GM19193 (cell line): Measurements from ENCODE around the gene TXNDC11.

Experiments used
- POLR2A ChIP-seq: IDR thresholded peaks from 4 replicates; pipeline ENCODE4 v1.6.1; 2011; ENCODE audit not compliant: insufficient read depth, insufficient read length; ENCODE audit errors: extremely low read depth

Gene TXNDC11

DNA sequence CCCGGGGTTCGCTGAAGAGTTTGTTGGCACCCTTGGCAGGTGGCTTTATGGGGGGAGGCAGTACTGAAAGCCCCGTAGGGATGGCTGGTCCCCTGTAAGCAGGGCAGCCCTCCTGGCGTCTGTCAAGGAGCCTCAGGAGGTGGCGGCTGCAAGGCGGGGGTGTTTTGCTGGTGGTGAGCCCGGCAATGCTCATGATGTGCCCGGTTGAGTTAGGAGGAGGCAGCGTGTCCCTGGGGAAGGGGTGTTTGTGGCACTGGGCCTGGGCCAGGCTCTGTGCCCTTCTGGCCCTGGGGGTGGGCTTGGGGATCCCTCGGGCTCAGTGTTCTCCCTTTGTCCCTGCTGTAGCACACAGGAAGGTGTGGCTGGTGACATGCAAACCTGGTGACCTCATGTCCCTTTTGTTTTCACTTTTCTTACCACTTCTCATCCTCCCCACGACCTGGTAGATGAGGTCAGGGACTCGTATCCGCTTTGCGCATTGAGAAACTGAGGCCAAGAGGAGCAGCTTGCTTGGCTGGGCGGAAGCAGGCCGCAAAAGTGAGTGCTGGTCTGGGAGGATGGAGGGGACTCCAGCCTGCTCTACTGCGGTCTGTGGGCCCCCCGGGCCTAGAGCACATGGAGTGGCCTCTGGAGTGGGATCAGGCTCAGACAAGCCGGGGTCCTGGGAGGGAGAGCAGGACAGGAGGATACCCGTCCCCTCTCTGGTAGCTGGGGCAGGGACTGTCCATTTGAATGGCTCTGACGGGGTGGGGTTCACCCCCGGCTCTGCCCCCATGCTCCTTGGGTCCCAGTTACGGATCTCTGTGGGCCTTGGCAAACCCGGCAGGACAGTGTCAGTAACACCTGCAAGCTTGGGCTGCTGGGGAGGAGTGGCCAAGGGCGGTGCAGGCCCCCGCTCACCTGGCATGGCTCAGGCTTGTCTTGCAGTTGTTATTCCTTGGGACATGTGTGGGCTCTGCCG lies 72.2 kb downstream of the TXNDC11 start:
- TF ChIP-seq POLR2A: no peak

DNA sequence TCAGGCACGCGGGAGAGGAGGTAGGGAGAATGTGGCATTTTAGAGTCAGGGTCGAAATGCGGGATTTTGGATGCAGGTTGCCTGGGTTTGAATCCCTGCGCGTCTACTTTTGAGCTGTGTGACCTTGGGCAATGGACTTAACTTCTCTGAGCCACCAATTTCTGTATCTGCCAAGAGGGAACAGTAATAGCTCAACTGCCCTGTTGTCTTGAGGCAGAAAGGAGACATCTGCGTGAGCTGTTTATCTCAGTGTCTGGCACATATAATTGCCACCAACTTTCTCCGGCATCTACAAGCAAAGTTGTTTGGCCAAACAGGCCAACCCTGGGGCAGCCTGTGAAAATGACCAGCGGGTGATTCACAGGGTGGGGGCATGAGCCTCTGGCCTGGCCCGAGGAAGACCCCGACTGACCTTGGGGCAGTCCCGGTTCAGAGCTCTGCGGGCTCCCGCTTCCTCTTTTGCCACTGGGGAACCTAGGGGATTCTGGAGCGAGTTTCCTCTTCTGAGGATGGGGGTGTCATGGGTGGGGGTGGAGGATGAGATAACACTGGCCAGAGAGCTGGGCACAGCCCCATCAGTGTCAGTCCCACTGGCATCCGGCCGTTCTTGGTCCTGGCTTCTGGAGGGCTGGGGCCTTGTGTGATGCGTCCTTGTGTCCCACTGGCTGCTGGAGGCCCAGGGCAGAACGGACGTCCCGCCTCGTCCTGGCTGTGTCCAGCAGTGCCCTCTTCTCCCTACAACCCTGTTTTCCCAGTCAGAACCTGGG lies 73.1 kb downstream of the TXNDC11 start:
- peak; percentile 24 for TF ChIP-seq POLR2A

DNA sequence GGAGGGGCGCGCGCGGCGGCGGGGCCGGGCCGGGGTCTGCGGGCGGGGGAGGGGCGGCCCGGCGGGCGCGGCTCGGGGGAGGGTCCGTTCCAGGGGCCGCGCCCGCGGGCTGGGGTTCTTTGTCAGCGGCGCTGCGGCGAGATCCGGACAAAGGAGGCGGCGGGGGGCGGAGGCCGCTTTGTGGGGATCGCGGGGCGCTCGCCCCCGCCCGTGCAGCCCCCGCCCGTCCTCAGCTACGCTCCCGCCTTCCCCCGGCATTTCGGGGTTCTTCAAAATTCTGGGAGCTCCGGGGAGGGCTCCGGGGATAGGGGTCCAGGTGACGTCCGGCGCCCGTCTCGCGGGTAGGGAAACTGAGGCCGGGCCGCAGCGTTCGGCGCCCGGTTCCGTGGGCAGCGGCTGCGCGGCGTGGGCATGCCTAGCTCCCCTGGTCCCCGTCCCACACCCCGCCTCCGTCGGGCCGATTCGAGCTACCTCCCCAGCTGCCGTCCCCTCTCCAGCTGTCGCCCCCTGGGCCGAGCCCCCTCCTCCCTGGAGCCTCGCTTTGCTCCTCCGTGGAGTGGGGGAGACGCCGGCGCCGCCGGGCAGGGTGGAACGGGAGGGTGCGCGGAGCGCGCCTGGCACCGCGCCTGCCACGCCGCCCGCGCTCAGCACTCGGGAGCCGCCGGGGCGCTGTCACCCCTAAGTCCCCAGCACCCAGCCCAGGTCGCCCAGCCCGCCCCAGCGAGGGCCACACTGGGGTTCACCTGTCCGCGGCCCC lies 73.9 kb downstream of the TXNDC11 start:
- peak; percentile 2 for TF ChIP-seq POLR2A

DNA sequence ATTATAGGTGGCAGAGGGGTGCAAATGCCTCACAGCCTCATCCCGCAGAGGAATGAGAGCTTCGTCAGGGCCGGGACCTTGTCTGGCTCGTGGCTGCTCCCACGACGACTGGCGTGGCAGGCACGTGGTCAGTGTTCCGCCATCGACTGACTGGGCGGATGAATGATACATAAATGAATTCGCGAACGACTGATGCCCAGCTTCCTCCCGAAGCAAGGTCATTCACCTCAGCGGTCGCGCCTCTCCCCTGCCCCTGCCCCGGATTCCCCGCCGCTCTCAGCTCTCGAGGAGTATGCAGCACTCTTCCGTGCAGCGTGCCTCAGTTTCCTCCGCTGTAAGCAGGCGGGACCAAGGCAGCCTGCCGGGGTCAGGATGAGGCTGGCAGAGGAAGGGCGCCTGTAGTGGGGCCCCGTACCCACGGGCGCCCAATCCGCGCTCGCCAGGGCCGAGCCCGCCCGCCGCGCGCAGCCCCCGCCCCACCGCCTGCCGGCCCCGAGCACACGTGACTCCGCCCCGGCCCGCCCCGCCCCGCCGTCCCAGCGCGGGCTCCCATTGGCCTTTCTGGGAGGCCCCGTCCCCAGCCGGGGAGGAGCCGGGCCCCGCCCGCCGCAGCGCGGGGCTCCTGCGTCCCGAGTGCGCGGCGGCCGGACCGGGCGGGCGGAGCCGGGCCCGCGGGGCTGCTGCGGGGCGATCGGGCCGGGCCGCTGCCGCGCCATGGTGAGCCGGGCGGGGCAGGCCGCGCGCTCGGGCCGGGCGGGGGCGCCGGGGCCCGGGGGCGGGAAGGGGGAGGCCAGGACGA lies 74.6 kb downstream of the TXNDC11 start, which contains the start of gene SNN:
Gene SNN, plus strand, starts transcription at position 632 of the 799 bp plus-strand sequence. CDS start 7,605 bp downstream, outside the sequence.
- peak; percentile 38 for TF ChIP-seq POLR2A

DNA sequence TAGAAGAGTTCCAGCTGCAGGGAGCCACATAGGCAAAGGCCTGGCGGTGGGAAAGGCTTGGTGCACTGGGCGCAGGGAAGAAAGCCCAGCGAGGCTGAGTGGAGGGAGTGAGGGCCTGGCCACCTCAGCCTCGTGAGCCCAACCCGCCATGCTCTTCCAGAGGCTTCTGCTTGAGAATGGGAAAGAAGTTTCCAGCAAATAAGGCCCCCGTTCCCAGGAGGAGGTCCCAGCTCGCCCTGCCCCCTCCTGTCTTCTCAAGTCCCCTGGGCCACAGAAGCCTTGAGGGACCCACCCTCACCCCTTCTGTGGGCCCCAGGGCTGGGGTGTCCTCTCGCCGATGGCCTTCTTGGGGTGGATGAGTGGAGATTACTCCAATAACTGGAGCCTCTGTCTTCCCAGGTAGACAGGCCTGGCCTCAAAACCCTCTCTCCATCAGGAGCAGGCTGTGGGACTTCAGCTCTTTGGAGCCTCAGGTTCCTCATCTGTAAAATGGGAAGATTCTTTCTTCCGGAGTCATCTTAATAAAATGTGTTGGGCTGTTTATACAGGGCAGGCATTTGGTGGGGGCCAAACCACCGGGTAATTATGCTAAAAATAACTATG lies 75.3 kb downstream of the TXNDC11 start:
- TF ChIP-seq POLR2A: no peak

DNA sequence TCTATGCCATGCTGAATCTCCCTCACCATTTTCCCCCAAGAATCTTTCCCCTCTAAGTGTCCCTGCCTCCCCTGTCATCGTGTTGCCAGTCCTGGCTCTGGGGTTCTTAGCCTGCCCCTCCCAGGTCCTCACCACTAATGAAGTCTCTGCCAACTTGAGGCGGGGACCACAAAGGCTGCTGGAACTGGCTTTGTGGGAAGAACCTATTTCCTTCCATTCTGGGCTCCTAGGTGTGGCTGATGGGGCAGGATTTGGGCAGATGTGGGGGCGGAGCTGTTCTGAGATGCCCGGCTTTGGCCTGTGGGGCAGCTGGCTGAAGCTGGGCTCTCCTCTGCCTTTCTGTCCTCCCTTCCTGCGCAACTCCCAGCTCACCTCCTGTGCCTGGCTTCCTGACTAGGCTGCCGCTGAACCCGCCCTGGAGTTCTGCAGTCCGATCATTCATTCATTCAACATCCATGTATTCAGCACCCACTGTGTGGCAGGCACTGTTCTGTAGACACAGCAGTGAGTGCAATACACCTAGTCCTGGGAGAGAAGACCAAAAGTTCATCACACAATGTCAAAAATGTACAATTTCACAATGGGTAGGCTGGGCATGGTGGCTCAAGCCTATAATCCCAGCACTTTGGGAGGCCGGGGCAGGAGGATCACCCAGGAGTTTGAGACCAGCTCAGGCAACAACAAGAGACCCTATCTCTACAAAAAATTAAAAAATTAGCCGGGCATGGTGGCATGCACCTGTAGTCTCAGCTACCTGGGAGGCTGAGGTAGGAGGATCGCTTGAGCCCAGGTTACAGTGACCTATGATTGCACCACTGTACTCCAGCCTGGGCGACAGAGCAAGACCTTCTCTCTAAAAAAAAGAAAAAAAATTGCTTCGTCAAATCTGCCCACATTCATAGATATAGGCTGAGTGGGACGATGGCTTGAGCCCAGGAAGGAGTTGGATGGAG lies 76.3 kb downstream of the TXNDC11 start:
- TF ChIP-seq POLR2A: no peak

DNA sequence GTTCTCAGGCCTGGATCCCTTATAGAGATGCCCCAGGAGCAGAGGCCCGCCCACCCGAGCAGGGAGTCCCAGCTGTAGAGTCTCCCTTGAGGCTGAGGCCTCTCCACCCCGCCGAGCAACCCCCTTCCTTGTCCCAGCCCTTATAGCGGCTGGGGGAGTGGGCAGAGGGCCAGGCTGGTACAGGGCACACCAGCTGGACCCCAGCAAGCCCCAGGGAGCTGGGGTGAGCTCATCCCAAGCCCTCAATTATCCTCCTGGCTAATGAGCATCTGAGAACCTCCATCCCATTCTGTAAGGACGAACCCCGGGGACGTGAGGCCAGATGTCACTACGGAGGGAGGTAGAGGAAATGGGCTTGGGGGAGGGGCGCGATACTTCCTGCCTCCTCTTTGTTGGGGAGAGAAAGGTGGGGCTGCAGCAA lies 77.6 kb downstream of the TXNDC11 start:
- no peak for TF ChIP-seq POLR2A

DNA sequence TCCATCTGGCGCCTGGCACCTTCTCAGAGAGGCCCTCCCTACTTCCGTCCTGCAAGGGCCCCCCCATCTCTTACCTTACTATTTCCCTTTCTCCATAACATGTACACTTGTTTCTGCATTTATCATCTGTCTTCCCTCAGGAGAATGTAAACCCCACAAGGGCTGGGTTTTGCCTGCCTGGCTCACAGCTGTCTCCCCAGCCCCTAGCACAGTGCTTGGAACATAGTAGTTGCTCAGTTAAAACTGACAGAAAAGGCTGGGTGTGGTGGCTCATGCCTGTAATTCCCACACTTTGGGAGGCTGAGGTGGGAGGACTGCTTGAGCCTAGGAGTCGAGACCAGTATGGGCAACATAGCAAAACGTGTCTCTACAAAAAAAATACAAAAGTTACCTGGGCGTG lies 80.1 kb downstream of the TXNDC11 start:
- TF ChIP-seq POLR2A: no peak

DNA sequence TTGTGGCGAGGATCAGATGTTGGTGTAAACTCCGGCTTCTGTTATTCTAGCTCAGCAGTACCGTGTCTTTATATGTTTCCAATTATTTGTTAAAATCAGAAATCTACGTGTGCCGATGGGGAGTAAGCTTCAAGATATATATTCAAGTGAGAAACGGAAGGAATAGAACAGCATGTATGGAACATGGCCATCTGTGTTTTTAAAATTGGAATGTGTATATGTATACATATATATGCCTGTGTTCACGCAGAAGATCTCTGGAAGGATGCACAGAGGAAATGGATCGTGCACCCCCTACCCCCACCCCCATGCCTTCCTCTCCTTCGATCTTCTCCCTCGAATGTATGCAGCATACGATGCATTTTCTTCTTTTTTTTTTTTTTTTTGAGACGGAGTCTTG lies 82.1 kb downstream of the TXNDC11 start:
- TF ChIP-seq POLR2A: no peak

DNA sequence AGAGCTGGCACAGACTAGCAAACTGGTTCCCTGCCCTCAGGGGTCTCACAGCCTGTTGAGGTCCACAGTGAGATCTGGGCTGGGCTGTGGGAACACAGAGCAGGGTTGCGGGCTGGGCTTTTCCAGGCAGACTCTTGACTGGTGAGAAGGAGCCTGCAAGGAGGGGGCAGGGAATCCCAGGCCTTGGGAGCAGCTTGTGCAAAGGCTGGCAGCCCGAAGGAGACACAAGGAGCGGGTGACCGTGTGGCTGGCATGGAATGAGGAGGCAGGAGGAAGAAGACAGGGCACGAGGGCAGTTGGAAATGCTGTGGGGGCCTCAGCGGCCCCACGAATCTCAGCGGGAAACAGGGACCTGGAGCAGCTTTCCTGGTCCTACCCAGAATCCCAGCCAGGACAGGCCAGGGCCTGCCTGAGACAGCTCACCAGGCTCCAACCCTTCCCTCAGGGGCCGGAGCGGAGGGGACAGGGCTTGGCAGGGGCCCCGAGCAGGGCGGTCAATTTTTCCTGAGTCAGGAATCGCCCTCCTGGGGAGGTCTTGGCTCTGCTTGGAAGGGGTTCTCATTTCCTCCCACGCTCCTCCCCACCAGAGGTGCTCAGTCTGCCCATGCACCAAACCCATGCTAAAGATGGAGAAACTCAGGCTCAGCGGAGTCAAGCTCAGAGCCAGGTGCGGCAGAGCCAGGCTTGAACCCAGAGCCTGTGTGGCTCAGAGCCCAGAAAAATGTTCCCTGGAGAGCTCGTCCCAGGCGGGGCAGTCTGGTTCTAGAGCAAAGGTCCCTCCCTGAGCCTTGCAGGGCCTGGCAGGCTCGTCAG lies 83.6 kb downstream of the TXNDC11 start:
- TF ChIP-seq POLR2A: no peak

DNA sequence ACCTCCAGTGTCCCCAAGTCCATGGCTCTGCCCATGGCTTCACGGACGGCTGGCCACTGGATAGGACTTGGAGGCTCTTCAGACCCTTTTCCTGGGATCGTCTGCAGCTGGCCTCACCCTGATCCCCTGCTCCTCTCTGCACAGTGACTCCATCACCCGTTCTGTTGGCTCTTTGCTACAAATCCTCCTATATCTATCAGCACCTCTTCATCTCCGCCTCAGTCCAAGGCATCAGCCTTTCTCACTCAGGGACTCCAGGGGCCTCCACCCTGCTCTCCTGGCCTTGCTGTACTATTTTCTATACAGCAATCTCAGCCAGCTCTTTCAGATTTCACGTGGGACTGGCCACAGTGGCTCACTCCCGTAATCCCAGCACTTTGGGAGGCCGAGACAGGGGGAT lies 85.1 kb downstream of the TXNDC11 start:
- TF ChIP-seq POLR2A: no peak

DNA sequence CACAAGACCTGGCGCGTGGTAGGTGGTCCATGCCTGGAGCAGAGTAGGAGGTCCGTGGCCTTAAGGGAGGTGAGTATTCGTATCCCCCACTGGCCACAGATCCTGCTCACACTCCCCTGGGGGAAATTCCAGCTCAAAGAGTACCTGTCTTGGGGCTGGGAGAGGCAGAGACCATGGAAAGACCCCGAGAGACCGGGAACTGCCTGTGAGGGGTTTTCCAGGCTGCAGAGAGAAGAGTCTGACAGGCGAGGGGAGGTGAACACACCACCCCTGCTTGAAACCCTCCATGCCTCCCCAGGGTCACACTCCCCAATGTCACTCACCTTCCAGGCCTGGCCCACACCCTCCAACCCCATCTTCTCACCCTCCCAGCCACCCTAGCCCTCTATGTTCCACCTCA lies 87.0 kb downstream of the TXNDC11 start:
- no peak for TF ChIP-seq POLR2A
